PC-9 (cell line): ENCODE results near the gene INPP5J.

Experiments
- CTCF ChIP-seq: fragments of 200-600 bp; sonication (generic); conservative IDR thresholded peaks from 2 replicates; pipeline ENCODE4 v1.6.1; 2017; ENCODE audit warnings: mixed run types, antibody characterized with exemption, mild to moderate bottlenecking, moderate library complexity
- EZH2 ChIP-seq: fragments of 200-600 bp; sonication (generic); IDR thresholded peaks from 2 replicates; pipeline ENCODE4 v1.8.0; 2017; ENCODE audit warnings: antibody characterized with exemption, low read depth

- TF ChIP-seq CTCF (no peak), EZH2 (no peak)
Observed at GRCh38 chr22:31103111-31103510, 19.7 kb upstream of the INPP5J start.
